GM21576 (cell line): ENCODE measurements around the gene PANX2.

Experiments used
- ATAC-seq: cut with Tn5 transposase; IDR thresholded peaks from one replicate; pipeline ENCODE4 v1.9.1; 2021; ENCODE audit warnings: mild to moderate bottlenecking, moderate library complexity; ENCODE audit not compliant: unreplicated experiment

The PANX2 gene

GRCh38 chr22:50227579-50228215 lies 57.2 kb downstream of the PANX2 start:
- ATAC-seq: no peak

DNA sequence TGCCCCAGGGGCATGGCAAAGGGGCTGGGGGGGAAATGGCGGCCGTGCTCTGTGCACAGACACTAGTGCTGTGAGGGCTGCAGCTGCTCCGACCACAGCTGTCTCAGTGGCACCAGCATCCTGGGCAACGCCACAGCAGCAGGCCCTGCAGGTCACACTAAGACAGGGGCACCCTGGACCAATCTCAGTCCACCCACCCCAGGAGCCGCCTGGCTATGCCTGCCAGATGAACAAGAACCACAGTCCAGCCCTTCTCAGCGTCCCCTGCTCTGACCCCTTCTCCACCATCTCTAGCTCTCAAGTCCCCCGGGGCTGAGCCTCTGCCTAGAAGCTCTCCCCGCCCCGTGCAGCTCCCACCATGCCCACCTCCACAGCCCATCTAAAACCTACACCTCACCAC lies 57.8 kb downstream of the PANX2 start:
- ATAC-seq: no peak

DNA sequence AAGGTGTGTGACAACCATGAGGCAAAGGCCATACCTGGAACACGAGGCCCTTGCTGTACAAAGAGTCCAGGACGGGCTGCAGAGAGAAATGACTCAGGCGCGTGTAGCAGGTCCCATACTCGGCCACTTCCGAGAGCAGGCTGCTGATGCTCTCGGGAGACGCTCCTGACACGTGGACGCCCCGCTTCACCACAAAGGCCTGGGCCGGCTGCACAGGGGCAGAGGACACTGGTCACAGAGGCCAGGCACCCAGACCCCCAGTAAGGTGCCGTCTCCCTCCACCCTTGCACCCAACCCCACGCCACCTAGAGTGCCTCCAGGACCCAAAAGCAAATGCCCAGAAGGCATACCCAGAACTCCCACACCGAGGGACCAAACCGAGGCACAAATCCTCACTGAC lies 58.8 kb downstream of the PANX2 start:
- ATAC-seq: no peak
